DMS153 treated with DMSO at 0.1 percent for 48 hours (cell line): ENCODE measurements around the gene GPATCH3.
"Not testable (repeated sequence)": the region's sequence is repeated elsewhere in the genome, so short reads cannot be mapped to it uniquely, and the experiment has no call there.

Source experiments
- DNase-seq: peaks from one replicate; lab custom pipeline; 2025; ENCODE audit not compliant: unreplicated experiment; lab: John Stamatoyannopoulos, UW

Gene GPATCH3, protein sequence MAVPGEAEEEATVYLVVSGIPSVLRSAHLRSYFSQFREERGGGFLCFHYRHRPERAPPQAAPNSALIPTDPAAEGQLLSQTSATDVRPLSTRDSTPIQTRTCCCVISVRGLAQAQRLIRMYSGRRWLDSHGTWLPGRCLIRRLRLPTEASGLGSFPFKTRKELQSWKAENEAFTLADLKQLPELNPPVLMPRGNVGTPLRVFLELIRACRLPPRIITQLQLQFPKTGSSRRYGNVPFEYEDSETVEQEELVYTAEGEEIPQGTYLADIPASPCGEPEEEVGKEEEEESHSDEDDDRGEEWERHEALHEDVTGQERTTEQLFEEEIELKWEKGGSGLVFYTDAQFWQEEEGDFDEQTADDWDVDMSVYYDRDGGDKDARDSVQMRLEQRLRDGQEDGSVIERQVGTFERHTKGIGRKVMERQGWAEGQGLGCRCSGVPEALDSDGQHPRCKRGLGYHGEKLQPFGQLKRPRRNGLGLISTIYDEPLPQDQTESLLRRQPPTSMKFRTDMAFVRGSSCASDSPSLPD

DNA sequence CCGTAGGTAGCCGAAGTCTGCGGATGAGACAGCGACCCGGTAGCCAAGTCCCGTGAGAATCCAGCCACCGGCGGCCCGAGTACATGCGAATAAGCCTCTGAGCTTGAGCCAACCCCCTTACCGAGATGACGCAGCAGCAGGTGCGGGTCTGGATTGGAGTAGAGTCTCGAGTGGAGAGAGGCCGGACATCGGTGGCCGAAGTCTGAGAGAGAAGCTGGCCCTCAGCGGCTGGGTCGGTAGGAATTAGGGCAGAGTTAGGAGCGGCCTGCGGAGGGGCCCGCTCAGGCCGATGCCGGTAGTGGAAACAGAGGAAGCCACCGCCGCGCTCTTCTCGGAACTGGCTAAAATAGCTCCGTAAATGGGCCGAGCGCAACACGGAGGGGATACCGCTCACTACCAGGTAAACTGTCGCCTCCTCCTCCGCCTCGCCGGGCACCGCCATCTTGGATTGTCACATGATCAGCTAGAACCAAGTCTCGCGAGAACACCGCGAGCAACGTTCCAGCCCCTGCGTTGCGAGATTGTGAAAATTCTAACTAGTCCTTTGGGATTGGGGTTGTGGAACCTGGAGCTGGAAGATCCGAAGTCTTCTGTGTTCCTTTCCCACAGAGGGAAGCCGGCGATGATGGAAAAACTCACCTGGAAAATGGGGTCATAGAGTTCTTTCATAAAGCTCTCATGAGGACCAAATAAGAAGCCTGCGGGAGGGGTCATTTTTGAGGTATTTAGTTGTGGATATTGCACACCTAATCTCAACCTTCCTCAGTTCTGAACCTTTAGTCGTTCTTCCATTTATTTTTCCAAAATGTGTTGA is at the start of gene GPATCH3:
Gene GPATCH3, minus strand, starts transcription at position 467 of the 814 bp plus-strand sequence. Its CDS starts 25 bp downstream, at position 442.
- DNase-seq = peak; percentile 96

DNA sequence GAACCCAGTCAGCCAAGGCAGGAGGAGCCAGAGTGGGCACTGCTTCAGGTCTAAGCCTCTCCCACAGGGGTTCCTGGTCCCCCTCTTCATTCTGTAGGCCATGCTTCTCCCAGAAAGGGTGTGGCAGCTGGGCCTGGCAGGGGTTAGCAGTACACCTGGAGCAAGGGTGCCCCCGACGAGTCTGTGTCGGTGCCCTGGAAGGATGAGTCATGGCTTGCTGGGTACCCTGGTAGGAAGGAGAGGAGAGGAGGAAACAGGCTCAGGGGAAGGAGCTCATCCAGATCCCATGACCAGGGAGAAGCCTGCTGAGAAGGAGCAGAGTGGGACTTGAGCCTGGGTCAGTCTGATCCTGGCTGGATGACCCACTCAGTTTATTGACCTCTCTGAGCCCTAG is 49.7 kb upstream of the GPATCH3 start:
- no peak for DNase-seq

DNA sequence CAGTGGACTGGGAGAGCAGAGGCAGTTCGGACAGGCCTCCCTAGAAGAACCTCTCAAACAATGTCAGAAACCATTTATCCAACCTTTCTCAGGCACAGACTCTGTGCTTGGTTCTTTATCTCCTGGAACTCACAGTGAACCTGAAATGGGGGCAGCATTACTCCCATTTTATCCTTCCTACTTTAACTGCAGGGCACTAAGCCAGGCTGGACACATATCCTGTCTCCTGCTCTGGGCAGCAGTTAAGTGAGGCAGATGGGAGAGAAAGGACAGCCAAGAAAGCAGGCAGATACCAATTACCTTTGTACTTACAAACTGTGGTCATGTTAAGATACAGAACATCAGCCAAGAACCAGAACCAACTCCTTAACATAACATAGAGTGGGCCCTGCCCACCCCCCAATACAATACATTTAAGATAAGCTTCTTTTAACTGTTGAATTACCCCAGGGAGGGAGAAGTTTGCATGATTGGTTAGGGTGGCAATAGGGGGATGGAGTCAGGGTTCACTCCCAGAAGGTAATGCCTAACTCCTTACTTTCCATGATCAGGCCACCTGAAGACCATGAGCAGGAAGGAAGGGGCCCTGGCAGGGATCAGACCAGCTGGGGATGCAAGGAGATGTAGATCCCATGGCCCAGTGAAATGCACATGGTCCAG is 49.1 kb upstream of the GPATCH3 start:
- DNase-seq = no peak

DNA sequence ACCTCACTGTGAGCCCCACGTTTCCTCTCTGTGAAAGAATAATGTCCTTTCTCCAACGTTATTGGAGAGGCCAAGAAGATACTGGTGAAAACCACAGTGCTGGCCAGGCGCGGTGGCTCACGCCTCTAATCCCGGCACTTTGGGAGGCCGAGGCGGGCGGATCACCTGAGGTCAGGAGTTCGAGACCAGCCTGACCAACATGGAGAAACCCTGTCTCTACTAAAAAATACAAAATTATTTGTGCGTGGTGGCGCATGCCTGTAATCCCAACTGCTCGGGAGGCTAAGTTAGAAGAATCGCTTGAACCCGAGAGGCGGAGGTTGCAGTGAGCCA is 48.4 kb upstream of the GPATCH3 start:
- not testable (repeated sequence) for DNase-seq

DNA sequence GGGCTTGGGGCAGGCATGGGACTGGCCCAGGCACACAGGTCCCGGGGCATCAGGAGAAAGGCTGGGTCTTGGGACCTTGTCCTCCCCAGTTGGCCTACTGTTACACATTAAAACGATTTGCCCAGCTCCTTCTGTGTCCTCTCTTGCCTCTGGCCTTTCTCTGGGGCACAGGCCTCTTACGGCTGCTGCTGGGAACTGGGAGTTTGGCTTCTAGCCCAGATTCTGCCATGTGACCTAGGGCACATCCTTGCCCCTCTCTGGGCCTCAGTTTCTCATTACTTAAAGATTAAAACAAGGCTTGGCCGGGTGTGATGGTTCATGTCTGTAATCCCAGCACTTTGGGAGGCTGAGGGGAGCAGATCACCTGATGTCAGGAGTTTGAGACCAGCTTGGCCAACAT is 46.0 kb upstream of the GPATCH3 start:
- DNase-seq = no peak

- no peak for DNase-seq
Measured at GRCh38 chr1:26945728-26946127, 45.5 kb upstream of the GPATCH3 start.

DNA sequence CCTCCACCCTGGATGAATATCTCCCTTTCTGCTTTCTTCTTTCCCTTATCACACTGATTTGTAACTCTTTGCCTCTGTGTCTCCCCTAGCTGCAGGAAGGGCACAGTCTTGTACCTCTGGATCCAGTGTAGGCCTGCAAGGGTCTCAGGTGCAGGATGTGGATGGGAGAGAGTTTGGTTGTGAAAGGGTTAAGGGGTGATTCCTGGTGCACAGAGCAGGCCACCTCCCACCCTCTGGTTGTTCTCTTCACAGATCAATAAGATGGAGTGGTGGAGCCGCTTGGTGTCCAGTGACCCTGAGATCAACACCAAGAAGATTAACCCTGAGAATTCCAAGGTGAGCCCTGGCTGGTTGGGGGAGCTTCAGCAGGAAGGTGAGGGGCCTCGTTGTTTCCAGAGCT is 44.9 kb upstream of the GPATCH3 start:
- no peak for DNase-seq

DNA sequence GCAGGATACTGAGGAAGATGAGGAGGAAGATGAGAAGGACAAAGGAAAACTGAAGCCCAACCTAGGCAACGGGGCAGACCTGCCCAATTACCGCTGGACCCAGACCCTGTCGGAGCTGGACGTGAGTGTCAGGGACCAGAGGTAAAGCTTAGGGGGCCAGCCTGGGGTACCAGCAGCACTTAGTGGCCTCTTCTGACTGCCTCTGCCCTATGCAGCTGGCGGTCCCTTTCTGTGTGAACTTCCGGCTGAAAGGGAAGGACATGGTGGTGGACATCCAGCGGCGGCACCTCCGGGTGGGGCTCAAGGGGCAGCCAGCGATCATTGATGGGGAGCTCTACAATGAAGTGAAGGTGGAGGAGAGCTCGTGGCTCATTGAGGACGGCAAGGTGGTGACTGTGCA is 42.4 kb upstream of the GPATCH3 start:
- DNase-seq = no peak

- DNase-seq = no peak
Measured at GRCh38 chr1:26941311-26941710, 41.0 kb upstream of the GPATCH3 start.

DNA sequence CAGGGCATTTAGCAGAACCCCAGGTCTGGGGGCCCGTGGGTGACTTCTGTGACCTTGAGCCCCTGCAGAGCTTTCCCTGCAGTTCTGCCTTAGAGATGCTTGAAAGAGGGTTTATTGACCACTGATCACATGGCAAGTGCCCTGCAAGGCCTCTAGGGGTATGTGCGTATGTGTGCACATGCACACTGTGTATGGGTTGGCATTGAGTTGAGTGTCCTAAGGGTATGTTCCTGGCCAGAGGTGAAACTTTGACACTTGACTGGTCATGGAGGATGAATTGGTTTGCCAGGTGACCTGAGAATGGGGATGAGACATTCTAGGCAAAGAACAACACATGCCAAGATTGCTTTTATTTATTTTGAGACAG is 38.4 kb upstream of the GPATCH3 start:
- no peak for DNase-seq

GRCh38 chr1:26938004-26938658 is 37.9 kb upstream of the GPATCH3 start:
- DNase-seq = no peak

GRCh38 chr1:26936823-26937222 is 36.6 kb upstream of the GPATCH3 start:
- DNase-seq = no peak

DNA sequence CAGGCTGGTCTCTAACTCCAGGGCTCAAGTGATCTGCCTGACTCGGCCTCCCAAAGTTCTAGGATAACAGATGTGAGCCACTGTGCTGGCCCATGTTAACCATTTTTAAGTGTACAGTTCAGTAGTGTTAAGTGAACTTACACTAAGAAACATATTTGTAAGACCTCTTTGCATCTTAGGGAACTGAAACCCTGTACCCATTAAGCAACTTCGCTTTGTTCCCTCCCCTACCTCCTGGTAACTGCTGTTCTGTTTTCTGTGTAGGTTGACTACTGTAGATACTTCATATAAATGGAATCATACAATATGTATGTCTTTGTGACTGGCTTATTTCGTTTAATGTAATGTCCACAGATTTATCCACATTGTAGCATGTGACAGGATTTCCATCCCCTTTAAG is 32.3 kb upstream of the GPATCH3 start:
- no peak for DNase-seq

DNA sequence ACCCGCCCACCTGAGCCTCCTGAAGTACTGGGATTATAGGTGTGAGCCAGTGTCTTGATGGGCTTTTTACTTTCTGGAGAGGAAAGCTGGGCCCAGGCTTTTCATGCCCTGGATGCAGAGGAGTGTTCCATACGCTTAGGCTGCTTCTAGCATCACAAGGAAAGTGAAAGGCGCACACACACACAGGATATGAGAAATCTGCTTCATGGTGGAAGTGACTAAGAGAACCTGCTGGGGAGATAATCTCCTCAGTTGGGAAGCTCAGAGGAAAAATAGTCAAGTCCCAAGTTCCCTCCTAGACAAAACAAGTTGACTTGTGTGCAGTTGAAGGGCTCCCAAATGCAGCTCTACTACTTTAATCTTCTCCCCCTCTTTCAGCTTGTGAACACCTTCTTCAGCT is 23.4 kb upstream of the GPATCH3 start:
- DNase-seq = no peak

DNA sequence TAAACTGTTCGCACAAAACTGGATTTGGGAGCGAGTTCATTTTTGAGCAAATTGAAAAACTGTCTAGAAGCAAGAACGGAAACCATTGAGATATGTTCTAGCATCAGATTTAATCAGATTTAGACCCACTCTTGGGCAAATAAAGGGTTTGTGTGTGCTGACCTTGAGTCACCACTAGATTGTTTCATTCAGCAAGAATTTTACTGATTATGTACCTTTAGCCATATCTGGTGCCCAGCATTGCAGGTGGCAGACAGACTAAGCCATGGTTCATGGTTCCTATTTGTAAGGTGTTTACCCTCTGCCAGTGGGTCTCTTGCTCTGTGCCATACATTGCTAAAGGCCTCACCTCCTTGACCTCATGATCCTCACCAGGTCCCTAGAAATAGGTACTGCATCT is 22.6 kb upstream of the GPATCH3 start:
- no peak for DNase-seq

GRCh38 chr1:26922431-26922729 is 22.1 kb upstream of the GPATCH3 start:
- DNase-seq = no peak

- DNase-seq = peak; percentile 98
Measured at GRCh38 chr1:26921540-26922430, 21.5 kb upstream of the GPATCH3 start, which contains the start of gene NUDC. Gene NUDC, plus strand, starts transcription at chr1:26921743. Its CDS starts 106 bp downstream, at chr1:26921849.

- DNase-seq = no peak
Measured at GRCh38 chr1:26921126-26921539, 20.9 kb upstream of the GPATCH3 start.

DNA sequence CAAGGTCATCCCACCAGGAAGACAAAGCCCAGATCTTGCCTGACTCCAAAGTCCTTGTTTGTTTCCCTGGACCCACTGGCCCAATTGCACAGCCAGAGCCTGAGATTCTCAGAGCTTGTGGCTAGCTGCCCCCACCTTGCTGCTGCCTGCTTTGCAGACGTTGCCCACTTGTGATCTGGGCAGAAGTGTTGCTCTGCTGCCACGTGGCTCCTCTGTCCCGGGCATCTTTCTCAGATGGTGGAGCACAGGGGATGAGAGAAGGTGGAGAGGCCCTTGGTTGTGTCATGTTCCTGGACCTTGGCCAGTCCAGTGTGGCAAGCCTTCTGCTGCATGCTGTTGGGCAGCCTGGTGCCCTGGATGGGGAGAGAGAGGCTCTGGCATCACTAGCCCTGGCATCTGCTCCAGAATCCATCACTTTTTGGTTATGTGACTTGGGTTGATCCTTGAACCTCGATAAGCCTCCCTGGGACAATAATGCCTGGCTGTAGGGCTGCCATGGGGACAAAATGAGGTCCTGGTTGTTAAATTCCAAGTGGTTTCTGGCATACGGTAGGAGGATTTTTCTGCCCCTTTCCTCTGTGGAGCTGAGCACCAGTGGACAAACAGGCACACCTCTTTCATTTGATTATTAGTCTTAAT is 15.1 kb upstream of the GPATCH3 start:
- no peak for DNase-seq
